ENCODE data around the gene PNMA6F.

GRCh38 chrX:153342762-153343558 lies 21.4 kb upstream of the PNMA6F start:
- TF ChIP-seq CTCF (IDR thresholded peaks at IDR 0.05) (no peak), POLR2A (IDR thresholded peaks at IDR 0.05) (no peak), EP300 (IDR thresholded peaks at IDR 0.05) (no peak)
